ENCODE measurements around the gene ERVV-1.
A peak's percentile ranks its signal among the peaks of the same experiment; 100 is the strongest.
"Not testable (repeated sequence)": the region's sequence is repeated elsewhere in the genome, so short reads cannot be mapped to it uniquely, and the experiment has no call there.

Gene ERVV-1

DNA sequence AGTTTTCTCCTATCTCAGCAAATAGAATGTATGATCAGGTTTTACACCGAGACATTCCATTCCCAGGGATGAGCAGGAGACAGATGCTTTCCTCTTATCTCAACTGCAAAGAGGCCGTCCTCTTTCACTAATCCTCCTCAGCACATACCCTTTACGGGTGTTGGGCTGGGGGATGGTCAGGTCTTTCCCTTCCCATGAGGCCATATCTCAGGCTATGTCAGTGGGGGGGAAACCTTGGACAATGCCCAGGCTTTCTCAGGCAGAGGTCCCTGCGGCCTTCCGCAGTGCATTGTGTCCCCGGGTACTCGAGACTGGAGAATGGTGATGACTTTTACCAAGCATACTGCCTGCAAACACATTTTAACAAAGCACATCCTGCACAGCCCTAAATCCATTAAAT is 14.6 kb downstream of the ERVV-1 start:
- DNase-seq = not testable (repeated sequence)

DNA sequence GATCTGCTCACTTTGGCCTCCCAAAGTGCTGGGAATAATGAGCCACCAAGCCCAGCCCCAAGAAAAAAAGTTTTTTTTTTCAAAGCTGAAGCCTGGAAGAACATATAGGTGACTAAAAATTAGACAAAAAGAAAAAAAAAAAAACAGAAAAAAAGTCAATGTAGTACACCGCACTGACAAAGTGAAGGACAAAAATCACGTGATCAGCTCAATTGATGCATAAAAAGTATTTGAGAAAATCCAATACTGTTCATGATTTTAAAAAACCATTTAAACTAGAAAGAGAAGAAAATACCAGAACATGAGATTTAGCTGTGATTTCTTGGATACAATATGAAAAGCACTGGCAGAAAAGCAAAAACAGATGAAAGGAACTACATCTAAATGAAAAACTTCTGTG is 20.3 kb downstream of the ERVV-1 start:
- no peak for DNase-seq

DNA sequence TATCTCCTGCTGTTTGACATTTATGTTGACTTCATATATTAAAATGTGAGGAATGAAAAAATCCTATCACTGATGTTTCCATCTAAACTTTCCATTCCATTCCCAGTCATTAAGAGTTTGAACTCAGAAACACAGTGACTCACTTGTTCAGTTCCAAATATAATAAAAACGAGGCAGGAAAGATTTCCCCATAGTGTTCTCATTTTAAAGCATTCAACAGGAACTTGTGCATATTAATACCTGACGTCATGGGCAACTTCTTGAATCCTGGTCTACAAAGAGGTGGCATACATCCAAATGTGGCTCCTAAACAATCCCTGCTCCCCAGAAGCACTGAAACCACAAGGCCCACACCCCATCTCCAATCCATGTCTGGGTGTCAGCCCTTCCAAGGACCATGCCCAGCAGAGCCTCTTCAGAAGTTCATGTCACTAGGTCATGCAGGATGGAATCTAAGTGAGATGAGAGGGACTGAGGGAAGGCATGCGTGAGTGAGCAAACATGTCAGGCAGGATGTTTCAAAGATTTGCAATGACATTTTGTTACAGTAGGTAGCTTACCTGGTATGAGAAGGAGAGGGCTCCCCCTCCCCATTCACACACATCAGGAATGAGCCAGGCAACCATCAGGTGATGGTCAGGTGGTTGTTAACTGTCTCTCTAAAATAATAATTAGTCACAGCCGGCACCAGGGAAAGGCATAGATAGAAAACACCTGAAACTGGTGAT is 21.4 kb downstream of the ERVV-1 start:
- DNase-seq = no peak

DNA sequence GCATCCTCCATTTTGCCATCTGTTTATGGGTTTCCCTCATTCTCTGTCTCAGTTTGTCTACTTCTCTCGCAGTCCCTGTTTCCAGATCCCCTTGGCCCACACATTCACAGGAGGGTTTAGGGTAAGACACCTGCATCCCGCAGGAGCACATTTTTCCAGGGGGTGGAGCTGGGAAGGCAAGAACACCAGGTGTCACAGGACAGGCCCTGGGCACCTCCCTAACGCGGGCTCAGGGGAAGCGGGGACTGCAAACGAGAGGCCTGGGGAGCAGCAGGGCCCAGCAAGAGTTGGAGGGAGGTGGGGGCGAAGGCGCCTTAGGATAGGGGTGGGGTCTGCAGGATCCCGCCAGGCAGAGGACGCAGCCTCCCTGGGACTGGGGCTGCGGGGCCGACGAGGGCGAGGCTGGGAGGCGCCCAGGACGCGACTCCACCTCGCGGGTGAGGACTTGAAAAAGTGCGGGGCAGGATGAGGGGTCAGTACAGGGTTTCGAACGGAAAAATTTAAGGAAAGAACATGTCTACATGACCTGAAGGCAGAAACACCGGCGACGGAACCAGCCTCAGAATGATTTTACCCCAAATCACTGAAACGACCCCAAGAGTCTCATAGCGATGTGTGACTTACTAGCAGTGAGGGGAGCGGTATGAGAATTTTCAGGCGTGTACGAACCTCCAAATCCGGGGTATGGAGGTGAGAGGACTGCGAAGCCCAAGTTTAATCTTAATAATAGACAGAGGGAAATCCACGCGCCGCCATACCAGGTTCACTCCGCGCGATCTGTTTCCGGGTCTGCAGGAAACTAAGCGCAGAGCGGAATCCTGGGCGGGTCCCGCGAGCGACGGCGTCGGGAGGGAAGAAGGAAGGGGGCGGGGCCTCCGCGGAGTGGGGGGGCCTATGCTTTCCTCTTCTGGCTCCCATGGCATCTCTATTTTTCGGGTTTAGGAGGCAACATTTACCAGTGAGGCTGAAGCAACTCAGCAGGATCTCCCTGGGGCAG is 23.7 kb downstream of the ERVV-1 start:
- DNase-seq = peak; percentile 1

DNA sequence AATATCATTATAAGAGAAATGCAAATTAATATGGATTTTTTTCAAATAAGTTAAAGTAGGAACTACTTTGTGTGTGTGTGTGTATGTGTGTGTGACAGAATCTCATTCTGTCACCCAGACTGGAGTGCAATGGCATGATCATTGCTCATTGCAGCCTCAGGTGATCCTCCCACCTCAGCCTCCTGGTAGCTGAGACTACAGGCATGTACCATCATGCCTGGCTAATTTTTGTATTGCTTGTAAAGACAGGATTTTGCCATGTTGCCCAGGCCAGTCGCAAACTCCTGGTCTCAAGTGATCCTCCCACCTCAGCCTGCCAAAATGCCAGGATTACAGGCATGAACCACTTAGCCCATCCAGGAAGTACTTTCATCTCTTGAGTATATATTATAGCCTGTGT is 27.6 kb downstream of the ERVV-1 start:
- no peak for DNase-seq

DNA sequence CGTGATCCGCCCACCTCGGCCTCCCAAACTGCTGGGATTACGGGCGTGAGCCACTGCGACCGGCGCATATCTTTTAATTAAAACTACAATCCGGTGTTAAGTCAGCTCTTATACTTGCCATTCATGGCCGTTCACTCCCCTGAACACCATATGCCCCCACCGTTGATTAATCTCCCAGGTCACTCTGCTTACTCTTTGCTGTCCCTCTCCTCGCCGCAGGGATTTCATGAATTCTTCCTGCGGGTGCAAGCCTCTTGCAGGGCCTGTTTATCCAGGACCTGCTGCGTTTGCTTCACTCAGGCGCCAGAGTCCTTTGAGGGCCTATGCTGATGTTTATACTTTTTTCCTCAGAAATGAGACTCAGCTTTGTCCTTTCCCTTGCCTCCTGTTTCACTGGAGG is 31.8 kb downstream of the ERVV-1 start:
- no peak for DNase-seq

DNA sequence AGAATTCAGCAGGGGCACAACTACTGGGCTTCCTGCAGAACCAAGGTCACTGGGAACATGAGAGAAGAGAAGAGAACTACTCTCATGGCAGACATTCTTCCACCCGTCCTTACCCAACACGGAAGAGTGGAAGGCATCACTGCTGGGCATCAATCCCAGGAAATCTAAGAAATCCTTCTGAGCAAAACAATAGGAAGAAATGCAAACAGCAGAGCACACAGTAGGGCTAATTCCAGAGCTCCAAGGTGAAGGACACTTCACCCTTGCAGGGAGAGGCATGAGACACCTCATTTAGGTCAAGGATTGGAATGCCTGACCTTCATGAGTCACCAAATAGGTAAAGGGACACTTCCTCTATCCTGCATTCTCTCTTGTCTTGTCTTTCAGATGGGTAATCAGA is 33.7 kb downstream of the ERVV-1 start:
- no peak for DNase-seq

DNA sequence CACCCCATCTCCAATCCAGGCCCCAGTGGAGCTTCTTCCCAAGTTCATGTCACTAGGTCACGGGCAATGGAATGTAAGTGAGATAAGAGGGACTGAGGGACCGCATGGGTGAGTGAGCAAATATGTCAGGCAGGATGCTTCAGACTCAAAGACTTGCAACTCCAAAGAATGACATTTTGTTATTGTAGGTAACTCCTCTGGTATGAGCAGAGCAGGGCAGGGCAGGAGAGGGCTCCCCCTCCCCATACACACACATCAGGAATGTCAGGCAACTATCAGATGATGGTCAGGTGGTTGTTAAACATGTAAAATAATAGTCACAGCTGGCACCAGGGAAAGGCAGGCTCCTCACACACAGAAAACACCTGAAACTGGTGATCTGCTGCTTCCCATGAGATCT is 41.4 kb downstream of the ERVV-1 start:
- DNase-seq = no peak

DNA sequence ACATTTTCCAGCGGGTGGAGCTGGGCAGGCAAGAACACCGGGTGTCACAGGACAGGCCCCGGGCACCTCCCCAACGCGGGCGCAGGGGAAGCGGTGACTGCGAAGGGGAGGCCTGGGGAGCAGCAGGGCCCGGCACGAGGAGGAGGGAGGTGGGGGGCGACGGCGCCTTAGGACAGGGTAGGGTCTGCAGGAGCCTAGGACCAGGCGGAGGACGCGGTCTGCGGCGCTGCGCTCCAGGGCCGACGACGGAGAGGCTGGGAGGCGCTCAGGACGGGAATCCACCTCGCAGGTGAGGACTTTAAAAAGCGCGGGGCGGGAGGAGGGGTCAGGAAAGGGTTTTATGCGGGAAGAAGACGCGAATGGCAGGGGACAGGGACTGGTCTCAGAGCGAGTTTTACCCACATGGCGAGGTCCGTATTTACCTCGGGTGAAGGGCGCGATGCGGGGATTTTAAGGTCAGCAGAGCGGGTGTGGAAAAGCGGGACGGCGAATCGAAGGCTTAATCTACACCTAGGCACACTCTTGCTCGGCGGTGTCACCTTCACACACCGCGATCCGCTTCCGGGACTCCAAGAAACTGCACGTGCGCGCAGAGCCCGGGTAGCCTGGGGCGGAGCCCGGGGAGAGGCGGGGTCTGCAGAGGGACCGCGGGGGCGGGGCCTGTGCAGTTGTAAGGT is 44.3 kb downstream of the ERVV-1 start:
- no peak for DNase-seq
